ENCODE data around the gene UCK2. TPM values are rescaled to one million over a fixed set of nuclear protein-coding genes. Genes with fewer than 3 reads are reported as not detected.

UCK2 gene
- total RNA-seq, 2 experiments from 2014 or later, result 69.4 to 81.5 TPM

DNA sequence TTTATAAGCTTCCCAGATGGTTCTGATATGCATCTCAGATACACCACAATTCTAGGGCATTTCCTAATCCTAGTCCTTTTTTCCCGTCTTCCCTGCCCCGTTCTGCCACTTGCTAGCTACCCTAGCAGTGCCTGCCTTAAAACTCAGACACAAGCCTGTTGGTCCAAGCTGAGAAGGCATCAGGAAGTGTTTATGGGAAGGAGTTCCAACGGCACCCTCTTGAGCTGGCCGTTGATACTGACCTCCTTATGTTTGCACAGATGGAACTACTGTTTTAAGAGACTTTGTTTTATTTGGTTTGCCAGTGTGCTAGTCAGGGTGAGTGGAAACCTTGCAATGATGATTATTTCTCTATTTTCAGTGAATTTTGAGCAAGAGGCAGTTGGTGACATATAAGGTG lies 67.2 kb downstream of the UCK2 start:
- DNase-seq (no peak), ATAC-seq (no peak)
- Mint-ChIP-seq H3K27me3 (no peaks in the 10 kb centered on the region), H3K4me3 (no peak overlapping the region), H3K27ac (no peak overlapping the region), H3K4me1 (peaks cover 4% of the 10 kb centered on the region), H3K36me3 (ENCODE audit: low read depth) (peaks cover 68% of the 10 kb centered on the region), H3K9me3 (ENCODE audit: low read depth) (no peaks in the 10 kb centered on the region)
- intact Hi-C loops (cut with DNase I, micrococcal nuclease), result no loop called here
- ChIA-PET CTCF (no interaction called here), POLR2A (no interaction called here)

DNA sequence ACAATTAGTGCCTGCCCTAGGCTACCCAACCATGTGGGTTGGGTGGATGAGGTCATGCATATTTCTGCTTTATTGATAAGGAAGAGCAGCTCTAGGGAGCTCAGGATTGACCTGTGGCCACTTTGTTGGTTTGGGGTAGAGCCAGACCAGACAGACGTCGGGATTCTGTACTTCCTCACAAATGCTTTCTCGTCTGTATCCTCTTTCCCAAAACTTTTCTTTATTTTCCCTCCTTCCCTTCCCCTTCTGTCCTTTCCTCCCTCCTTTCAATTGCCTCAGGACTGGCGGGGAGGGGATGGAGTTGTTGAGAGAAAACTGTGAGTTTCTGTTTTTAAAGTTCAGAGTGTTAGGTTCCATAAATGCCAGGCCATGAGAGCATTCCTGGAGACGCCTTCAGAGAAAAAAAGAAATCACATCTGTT lies 68.0 kb downstream of the UCK2 start:
- POLR2A ChIA-PET, result no interaction called here
- ATAC-seq, result no peak
- Mint-ChIP-seq H3K4me1 (peaks cover 6% of the 10 kb centered on the region), H3K4me3 (no peak overlapping the region), H3K27me3 (no peaks in the 10 kb centered on the region), H3K27ac (no peak overlapping the region), H3K9me3 (ENCODE audit: low read depth) (no peaks in the 10 kb centered on the region), H3K36me3 (ENCODE audit: low read depth) (peaks cover 68% of the 10 kb centered on the region)
- intact Hi-C loops (cut with DNase I, micrococcal nuclease), result no loop called here
- CTCF ChIA-PET, result no interaction called here
- DNase-seq, result no peak

DNA sequence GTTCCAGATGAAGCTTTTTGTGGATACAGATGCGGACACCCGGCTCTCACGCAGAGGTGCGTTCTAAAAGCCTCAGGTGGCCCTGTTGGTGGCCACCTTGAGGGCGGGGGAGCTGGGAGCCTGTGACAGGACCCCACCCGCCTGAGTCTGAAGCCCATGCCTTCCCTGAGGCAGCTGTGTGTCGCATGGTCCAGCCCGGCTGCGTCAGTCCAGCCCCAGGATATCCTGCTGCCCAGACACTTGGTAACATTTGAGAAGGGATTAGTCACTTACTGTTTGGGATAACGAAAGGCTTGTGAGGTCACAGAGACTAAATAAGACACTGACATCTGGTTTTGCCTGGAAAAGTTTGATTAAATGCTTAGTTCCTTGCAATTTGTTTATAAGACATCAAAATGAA lies 68.9 kb downstream of the UCK2 start:
- Mint-ChIP-seq H3K4me1 (peaks cover 6% of the 10 kb centered on the region), H3K27me3 (no peaks in the 10 kb centered on the region), H3K9me3 (ENCODE audit: low read depth) (no peaks in the 10 kb centered on the region), H3K27ac (no peak overlapping the region), H3K4me3 (no peak overlapping the region), H3K36me3 (ENCODE audit: low read depth) (peaks cover 62% of the 10 kb centered on the region)
- intact Hi-C loops (cut with DNase I, micrococcal nuclease), result no loop called here
- POLR2A ChIA-PET, result no interaction called here
- CTCF ChIA-PET, result no interaction called here
- ATAC-seq, result no peak
- no peak for DNase-seq

- Mint-ChIP-seq H3K27me3 (no peaks in the 10 kb centered on the region), H3K36me3 (ENCODE audit: low read depth) (peaks cover 53% of the 10 kb centered on the region), H3K27ac (no peak overlapping the region), H3K4me1 (peaks cover 6% of the 10 kb centered on the region), H3K9me3 (ENCODE audit: low read depth) (no peaks in the 10 kb centered on the region), H3K4me3 (no peak overlapping the region)
- CTCF ChIA-PET, result no interaction called here
- POLR2A ChIA-PET, result no interaction called here
- ATAC-seq, result peak; percentile 39
- no peak for DNase-seq
- intact Hi-C loops (cut with DNase I, micrococcal nuclease), result no loop called here
These were observed 70.2 kb downstream of the UCK2 start for GRCh38 chr1:165897326-165898303.

DNA sequence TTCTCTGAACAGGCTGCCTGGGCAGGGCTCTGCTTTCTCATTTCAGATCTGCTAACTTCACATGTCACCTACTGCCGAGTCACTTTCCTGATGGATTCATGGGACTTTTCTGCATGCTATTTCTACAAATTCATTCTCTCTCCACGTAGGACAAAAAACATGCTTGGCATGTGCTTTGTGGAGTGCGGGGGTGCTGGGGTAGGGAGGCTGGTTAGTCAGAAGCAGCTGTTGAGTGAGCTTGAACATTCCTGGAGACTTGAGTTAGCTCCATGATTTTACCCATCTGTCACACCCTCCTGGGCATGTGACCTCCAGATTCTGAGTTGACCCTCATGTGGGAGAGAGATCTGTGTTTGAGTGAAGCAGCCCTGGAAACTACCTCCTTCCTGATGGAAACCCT lies 71.4 kb downstream of the UCK2 start:
- no peak for DNase-seq
- POLR2A ChIA-PET, result no interaction called here
- ATAC-seq, result no peak
- peaks cover 50% of the 10 kb centered on the region for H3K36me3 Mint-ChIP-seq (ENCODE audit: low read depth)
- H3K4me3 Mint-ChIP-seq, result no peak overlapping the region
- H3K27me3 Mint-ChIP-seq, result no peaks in the 10 kb centered on the region
- intact Hi-C loops (cut with DNase I, micrococcal nuclease), result no loop called here
- H3K9me3 Mint-ChIP-seq (ENCODE audit: low read depth), result no peaks in the 10 kb centered on the region
- H3K4me1 Mint-ChIP-seq, result peaks cover 6% of the 10 kb centered on the region
- H3K27ac Mint-ChIP-seq, result no peak overlapping the region
- CTCF ChIA-PET, result interaction anchor here (1.1 kb wide), 1 partner anchor 506 kb away, joined by 4 read pairs; no protein-coding TSS in a partner anchor

DNA sequence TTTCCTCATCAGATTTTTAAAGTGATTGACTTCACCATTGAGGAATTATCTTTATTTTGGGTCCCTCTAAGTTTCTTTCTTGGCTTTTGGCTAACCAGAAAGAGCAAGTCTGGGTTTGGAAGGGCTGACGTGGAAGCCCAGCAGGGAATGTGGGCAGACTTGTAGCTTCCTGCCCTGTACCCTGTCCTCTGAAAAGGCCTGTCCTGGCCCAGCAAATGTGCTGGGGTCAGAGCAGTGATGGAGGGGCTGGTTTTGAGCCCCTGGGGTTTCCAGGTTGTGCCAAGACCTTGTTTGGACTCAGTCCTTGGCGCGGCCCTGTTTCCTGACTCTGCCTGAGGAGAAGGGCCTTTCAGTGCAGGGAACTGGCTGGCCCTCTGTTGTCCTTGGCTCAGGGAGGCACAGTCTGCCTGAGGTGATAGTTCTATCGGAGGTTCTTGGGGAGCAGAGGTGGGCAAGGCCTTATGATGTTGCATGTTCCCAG lies 72.1 kb downstream of the UCK2 start:
- ATAC-seq, result no peak
- H3K4me1 Mint-ChIP-seq, result peaks cover 6% of the 10 kb centered on the region
- peaks cover 48% of the 10 kb centered on the region for H3K36me3 Mint-ChIP-seq (ENCODE audit: low read depth)
- DNase-seq, result no peak
- no peaks in the 10 kb centered on the region for H3K27me3 Mint-ChIP-seq
- no peak overlapping the region for H3K27ac Mint-ChIP-seq
- CTCF ChIA-PET, result interaction anchor here (1.1 kb wide), 1 partner anchor 506 kb away, joined by 4 read pairs; no protein-coding TSS in a partner anchor
- intact Hi-C loops (cut with DNase I, micrococcal nuclease), result no loop called here
- no peaks in the 10 kb centered on the region for H3K9me3 Mint-ChIP-seq (ENCODE audit: low read depth)
- POLR2A ChIA-PET, result no interaction called here
- H3K4me3 Mint-ChIP-seq, result no peak overlapping the region

GRCh38 chr1:165900576-165901380 lies 73.4 kb downstream of the UCK2 start:
- ATAC-seq (no peak), DNase-seq (no peak)
- intact Hi-C loops (cut with DNase I, micrococcal nuclease), result no loop called here
- ChIA-PET POLR2A (no interaction called here), CTCF (interaction anchor here (0.6 to 1.3 kb wide), 4 partner anchors 10 to 116 kb away, joined by 3 read pairs; no protein-coding TSS in a partner anchor)
- Mint-ChIP-seq H3K9me3 (ENCODE audit: low read depth) (no peaks in the 10 kb centered on the region), H3K4me1 (peaks cover 6% of the 10 kb centered on the region), H3K36me3 (ENCODE audit: low read depth) (peaks cover 42% of the 10 kb centered on the region), H3K27ac (no peak overlapping the region), H3K4me3 (no peak overlapping the region), H3K27me3 (no peaks in the 10 kb centered on the region)

DNA sequence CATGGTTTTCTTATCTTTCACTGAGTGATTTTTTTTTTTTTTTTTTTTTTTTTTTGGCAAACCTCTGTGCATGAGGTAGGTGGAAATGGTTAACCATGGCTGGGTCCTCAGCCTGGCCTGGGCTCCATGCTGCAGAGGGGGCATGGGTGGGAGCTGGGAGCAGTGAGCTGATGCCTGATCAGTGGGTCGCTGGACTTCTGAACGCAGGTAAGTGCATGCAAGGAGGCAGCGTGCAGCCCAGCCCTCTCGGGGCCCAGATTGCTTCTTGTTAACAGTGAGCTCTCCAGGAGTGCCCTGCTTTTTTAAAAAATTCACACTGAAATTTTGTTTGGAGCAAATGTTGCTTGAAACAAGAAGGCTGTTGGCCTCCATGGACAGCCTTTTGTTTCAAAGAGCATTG lies 75.2 kb downstream of the UCK2 start:
- Mint-ChIP-seq H3K27ac (no peak overlapping the region), H3K9me3 (ENCODE audit: low read depth) (no peaks in the 10 kb centered on the region), H3K4me3 (no peak overlapping the region), H3K4me1 (peaks cover 2% of the 10 kb centered on the region), H3K27me3 (no peaks in the 10 kb centered on the region), H3K36me3 (ENCODE audit: low read depth) (peaks cover 40% of the 10 kb centered on the region)
- intact Hi-C loops (cut with DNase I, micrococcal nuclease), result no loop called here
- ChIA-PET CTCF (interaction anchor here (0.6 to 0.8 kb wide), 3 partner anchors 13 to 194 kb away, joined by 3 to 5 read pairs (median 3); no protein-coding TSS in a partner anchor), POLR2A (no interaction called here)
- DNase-seq, result no peak
- ATAC-seq, result no peak

DNA sequence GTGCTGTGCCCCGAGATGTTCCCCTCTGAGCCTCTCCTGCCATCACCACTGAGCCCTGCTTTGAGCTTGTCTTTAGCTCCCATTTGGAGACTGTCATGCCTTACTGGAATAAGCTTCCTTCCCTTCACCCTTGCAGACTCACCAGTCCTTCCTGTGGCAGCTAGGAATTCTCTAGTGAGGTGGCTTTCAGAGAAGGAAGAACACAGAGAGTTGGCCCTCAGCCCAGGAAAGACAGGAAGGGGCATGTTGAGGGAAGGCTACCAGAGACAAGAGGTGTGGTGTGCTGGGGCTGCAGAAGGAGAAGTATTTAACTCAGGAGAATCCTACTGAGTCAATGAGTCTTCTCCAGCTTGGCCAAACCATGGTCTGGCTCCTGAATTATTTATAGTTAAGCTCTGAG lies 76.3 kb downstream of the UCK2 start:
- no peak for DNase-seq
- Mint-ChIP-seq H3K36me3 (ENCODE audit: low read depth) (peaks cover 39% of the 10 kb centered on the region), H3K4me3 (no peak overlapping the region), H3K27ac (no peak overlapping the region), H3K27me3 (no peaks in the 10 kb centered on the region), H3K4me1 (peaks cover 2% of the 10 kb centered on the region), H3K9me3 (ENCODE audit: low read depth) (no peaks in the 10 kb centered on the region)
- ATAC-seq, result no peak
- CTCF ChIA-PET, result interaction anchor here (0.5 to 1.1 kb wide), 3 partner anchors 20 to 317 kb away, joined by 3 to 4 read pairs (median 4); no protein-coding TSS in a partner anchor
- intact Hi-C loops (cut with DNase I, micrococcal nuclease), result no loop called here
- POLR2A ChIA-PET, result no interaction called here

- Mint-ChIP-seq H3K9me3 (ENCODE audit: low read depth) (no peaks in the 10 kb centered on the region), H3K27ac (no peak overlapping the region), H3K4me1 (peaks cover 2% of the 10 kb centered on the region), H3K27me3 (no peaks in the 10 kb centered on the region), H3K4me3 (no peak overlapping the region), H3K36me3 (ENCODE audit: low read depth) (peaks cover 47% of the 10 kb centered on the region)
- ChIA-PET CTCF (no interaction called here), POLR2A (no interaction called here)
- DNase-seq, result no peak
- intact Hi-C loops (cut with DNase I, micrococcal nuclease), result no loop called here
- no peak for ATAC-seq
These were observed 77.5 kb downstream of the UCK2 start for GRCh38 chr1:165904948-165905347.

GRCh38 chr1:165905853-165906252 lies 78.4 kb downstream of the UCK2 start:
- H3K36me3 Mint-ChIP-seq (ENCODE audit: low read depth), result peaks cover 42% of the 10 kb centered on the region
- DNase-seq (no peak), ATAC-seq (no peak)
- POLR2A ChIA-PET, result no interaction called here
- H3K27me3 Mint-ChIP-seq, result no peaks in the 10 kb centered on the region
- CTCF ChIA-PET, result no interaction called here
- H3K4me3 Mint-ChIP-seq, result no peak overlapping the region
- intact Hi-C loops (cut with DNase I, micrococcal nuclease), result no loop called here
- no peaks in the 10 kb centered on the region for H3K4me1 Mint-ChIP-seq
- no peaks in the 10 kb centered on the region for H3K9me3 Mint-ChIP-seq (ENCODE audit: low read depth)
- no peak overlapping the region for H3K27ac Mint-ChIP-seq

All from activated CD4-positive, alpha-beta T cell treated with anti-CD3 and anti-CD28 coated beads for 36 hours (primary cell).